Progenitor cell of endocrine pancreas (in vitro differentiated cells): ENCODE measurements around the gene VPS35L. TPM values are rescaled to one million over a fixed set of nuclear protein-coding genes. Genes with fewer than 3 reads are reported as not detected.

Experiments
- DNase-seq: peaks from one replicate; pipeline ENCODE4 v3.0.0; 2021; ENCODE audit warnings: low spot score; ENCODE audit not compliant: unreplicated experiment
- H3K27ac Mint-ChIP-seq: 2 replicates; pipeline ENCODE4 v1.8.0; 2021; ENCODE audit warnings: mild to moderate bottlenecking, moderate library complexity, mixed read lengths
- H3K27me3 Mint-ChIP-seq: 2 replicates; pipeline ENCODE4 v1.8.0; 2021; ENCODE audit warnings: mixed read lengths
- H3K36me3 Mint-ChIP-seq: 2 replicates; pipeline ENCODE4 v1.8.0; 2022; ENCODE audit warnings: mixed read lengths; ENCODE audit not compliant: insufficient read depth
- H3K4me1 Mint-ChIP-seq: 2 replicates; pipeline ENCODE4 v1.8.0; 2021; ENCODE audit warnings: low read depth, mixed read lengths
- H3K4me3 Mint-ChIP-seq: 2 replicates; pipeline ENCODE4 v1.8.0; 2021; ENCODE audit warnings: low read depth, mild to moderate bottlenecking, moderate library complexity, mixed read lengths
- H3K9me3 Mint-ChIP-seq: 2 replicates; pipeline ENCODE4 v1.8.0; 2021; ENCODE audit warnings: low read depth, mixed read lengths
- CTCF ChIP-seq: fragments of 200-600 bp; sonication (generic); IDR thresholded peaks from one replicate; pipeline ENCODE4 v1.5.0; 2021; ENCODE audit warnings: antibody characterized with exemption, mild to moderate bottlenecking; ENCODE audit not compliant: unreplicated experiment
- total RNA-seq: library from RNA; stranded (reverse); gene quantifications from 2 replicates; pipeline ENCODE4 v1.2.1, GENCODE V29; 2021

Gene VPS35L
- total RNA-seq, 1 donor from 2014 or later = 88.4 TPM

- Mint-ChIP-seq H3K27ac (no peak overlapping the region), H3K27me3 (no peaks in the 10 kb centered on the region), H3K9me3 (no peaks in the 10 kb centered on the region), H3K4me3 (no peak overlapping the region), H3K4me1 (no peaks in the 10 kb centered on the region), H3K36me3 (peaks cover 28% of the 10 kb centered on the region)
- TF ChIP-seq CTCF = no peak
- DNase-seq = no peak
These were observed 49.4 kb downstream of the VPS35L start for GRCh38 chr16:19604911-19605310.

GRCh38 chr16:19605701-19606100, 50.2 kb downstream of the VPS35L start:
- DNase-seq = no peak
- no peaks in the 10 kb centered on the region for H3K9me3 Mint-ChIP-seq
- no peaks in the 10 kb centered on the region for H3K27me3 Mint-ChIP-seq
- no peak for TF ChIP-seq CTCF
- peaks cover 26% of the 10 kb centered on the region for H3K36me3 Mint-ChIP-seq
- H3K4me3 Mint-ChIP-seq = no peak overlapping the region
- H3K27ac Mint-ChIP-seq = no peak overlapping the region
- no peaks in the 10 kb centered on the region for H3K4me1 Mint-ChIP-seq

GRCh38 chr16:19607616-19608280, 52.2 kb downstream of the VPS35L start:
- Mint-ChIP-seq H3K4me3 (no peak overlapping the region), H3K36me3 (peaks cover 28% of the 10 kb centered on the region), H3K9me3 (no peaks in the 10 kb centered on the region), H3K4me1 (no peaks in the 10 kb centered on the region), H3K27me3 (no peaks in the 10 kb centered on the region), H3K27ac (no peak overlapping the region)
- DNase-seq = no peak
- no peak for TF ChIP-seq CTCF

GRCh38 chr16:19609359-19609758, 53.9 kb downstream of the VPS35L start:
- Mint-ChIP-seq H3K4me1 (no peaks in the 10 kb centered on the region), H3K9me3 (no peaks in the 10 kb centered on the region), H3K27me3 (no peaks in the 10 kb centered on the region), H3K36me3 (peaks cover 24% of the 10 kb centered on the region), H3K4me3 (no peak overlapping the region), H3K27ac (no peak overlapping the region)
- TF ChIP-seq CTCF = no peak
- no peak for DNase-seq

- TF ChIP-seq CTCF = no peak
- Mint-ChIP-seq H3K4me3 (no peak overlapping the region), H3K9me3 (no peaks in the 10 kb centered on the region), H3K27ac (no peak overlapping the region), H3K36me3 (peaks cover 23% of the 10 kb centered on the region), H3K27me3 (no peaks in the 10 kb centered on the region), H3K4me1 (peaks cover under 1% of the 10 kb centered on the region)
- DNase-seq = no peak
These were observed 54.7 kb downstream of the VPS35L start for GRCh38 chr16:19610200-19610599.
